Measurements from ENCODE around the gene EDN3.

EDN3 gene

DNA sequence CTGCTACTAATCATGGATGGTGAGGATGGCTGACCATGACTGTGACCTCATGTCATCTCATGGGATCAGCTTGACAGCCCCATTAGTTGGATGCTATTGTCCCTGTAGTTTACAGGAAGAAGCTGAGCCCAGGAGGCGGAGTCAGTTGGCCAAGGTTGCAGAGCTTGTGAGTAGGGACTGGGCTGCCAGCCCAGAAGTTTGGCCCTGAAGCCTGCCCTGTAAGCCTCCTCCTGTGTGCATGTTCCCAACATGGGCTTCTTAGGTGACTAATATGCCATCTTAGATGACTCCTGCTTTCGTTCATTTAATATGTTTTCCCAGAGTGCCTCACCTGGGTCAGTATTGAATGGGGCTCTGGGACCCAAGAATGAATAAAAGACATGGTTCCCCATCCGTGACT is 6.9 kb downstream of the EDN3 start:
- no peak for DNase-seq (ENCODE audit: extremely low read depth in 1 of 2, low read depth in 1 of 2)

GRCh38 chr20:59308493-59309201 is 8.2 kb downstream of the EDN3 start:
- DNase-seq (ENCODE audit: extremely low read depth in 1 of 2, low read depth in 1 of 2): no peak

DNA sequence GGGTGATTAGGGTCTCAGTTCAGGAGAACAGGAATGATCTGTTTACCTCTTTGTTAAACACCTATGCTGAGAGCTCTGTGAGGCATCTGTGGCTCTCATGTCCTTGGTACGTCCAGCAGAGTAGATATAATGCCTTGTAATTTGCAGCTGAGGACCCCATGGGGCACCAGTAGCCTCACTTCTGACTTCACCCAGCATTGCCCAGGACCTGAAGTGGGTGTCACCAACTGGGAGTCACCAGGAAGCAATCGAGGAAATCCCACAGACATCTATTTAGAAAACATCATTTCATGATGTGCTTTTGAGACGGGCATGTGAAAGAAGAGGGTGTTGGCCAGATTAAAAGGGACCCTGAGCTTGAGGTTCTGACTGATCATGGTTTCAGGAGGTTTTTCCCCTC is 8.8 kb downstream of the EDN3 start:
- DNase-seq (ENCODE audit: extremely low read depth in 1 of 2, low read depth in 1 of 2): no peak

GRCh38 chr20:59314997-59315396 is 14.6 kb downstream of the EDN3 start:
- DNase-seq (ENCODE audit: extremely low read depth in 1 of 2, low read depth in 1 of 2): no peak

DNA sequence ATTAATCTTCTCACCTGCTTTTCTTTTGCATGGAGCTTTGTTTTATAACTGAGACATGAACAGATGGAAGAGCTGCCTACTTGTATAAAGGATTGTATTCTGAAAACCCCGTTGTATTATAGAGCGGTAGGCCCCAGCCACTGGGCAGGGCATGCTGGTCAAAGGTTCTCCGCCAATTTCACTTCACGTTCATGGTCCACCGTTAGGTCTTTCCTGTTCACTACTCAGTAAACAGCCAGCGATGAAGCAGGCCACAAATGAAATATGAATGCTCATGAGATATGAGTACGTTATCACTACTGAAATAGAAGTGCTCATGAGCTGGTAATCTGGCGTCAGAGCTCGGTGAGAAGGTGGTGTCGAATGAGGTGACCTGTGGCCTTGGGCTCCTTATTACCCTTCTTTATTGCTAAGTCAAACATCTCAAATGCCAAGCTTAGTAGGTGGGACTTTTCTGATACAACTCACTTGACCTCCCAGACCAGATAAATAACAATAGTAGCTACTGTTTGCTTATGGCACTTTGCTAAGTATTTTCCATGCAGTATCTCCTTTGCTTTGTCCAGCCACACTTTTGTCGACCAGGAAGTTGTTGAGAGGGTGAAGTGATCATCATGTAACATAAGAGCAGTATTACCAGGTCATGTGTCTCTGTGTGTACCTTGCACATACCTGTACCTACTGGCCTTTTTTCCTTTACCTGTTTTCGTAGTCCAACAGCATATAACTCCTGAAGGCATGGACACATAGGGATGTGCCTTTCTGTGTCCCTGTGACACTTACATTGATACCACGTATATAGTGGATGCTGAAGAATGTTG is 16.7 kb downstream of the EDN3 start:
- DNase-seq (ENCODE audit: extremely low read depth in 1 of 2, low read depth in 1 of 2): no peak

DNA sequence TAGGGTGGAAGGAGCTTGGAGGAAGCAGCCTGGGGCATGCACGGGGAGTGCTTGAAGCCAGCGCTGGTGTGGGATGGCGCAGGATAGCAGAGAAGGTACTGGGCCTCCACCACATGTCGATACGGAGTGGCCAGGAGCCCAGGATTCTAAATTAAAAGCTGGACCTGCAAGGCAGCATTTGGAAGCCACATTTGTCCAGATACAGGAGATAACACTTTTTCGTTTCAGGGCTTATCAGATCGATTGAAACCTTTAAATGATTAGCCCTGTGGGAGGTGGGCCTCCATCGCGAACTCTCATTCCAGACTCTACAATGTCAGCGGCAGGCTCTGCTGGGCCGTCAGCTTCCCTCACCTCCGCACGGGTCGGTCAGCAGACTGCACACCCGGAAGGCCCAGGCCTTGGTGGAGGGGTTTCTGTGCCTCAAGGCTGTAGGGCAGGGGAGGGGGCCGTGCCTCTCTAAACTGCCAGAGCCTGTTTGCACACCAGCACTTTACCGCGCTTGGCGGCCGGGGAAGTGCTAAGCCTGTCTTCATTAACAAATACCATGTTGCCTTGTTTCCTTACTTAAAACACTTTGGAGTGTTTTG is 17.9 kb downstream of the EDN3 start:
- DNase-seq (ENCODE audit: extremely low read depth in 1 of 2, low read depth in 1 of 2): no peak

DNA sequence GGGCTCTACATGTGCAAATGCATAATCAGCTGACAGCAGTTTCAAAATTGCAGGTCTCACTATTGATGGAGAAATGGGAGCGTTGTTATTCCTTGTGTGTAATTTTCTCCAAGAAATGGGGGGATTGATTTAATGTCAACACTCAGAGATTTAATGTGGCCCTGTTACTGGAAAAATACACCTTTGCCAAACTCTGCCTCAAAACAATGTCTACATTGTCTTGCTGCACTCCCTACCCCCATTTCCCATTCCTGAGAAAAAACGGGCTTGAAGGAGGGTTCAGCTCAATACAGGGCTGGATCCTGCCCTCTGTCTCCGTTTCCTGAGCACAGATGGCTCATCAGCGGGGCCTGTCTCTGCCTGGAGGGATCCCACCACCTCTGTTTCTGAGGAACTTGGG is 18.4 kb downstream of the EDN3 start:
- DNase-seq (ENCODE audit: extremely low read depth in 1 of 2, low read depth in 1 of 2): no peak

- no peak for DNase-seq (ENCODE audit: extremely low read depth in 1 of 2, low read depth in 1 of 2)
Measured at GRCh38 chr20:59320426-59320825, 20.0 kb downstream of the EDN3 start.

GRCh38 chr20:59320854-59321647 is 20.6 kb downstream of the EDN3 start:
- no peak for DNase-seq (ENCODE audit: extremely low read depth in 1 of 2, low read depth in 1 of 2)

DNA sequence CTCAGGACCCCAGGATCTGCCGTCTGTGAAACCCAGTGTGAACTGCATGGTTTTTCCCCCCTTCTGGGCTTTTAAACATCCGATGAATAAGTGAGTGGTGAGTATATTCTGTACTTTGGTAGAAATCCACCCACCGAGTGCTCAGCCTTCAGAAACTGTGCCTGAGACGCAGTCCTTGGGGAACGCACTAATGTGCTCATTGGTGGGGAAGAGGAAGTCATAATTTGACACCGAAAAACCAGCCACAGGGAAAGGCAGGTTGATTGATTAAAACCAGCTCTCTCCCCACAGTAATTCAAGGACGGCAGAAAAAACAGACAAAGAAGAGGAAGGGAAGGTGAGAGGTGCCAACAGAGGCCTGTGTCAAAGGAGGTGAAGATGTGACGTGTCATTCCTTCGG is 21.7 kb downstream of the EDN3 start:
- no peak for DNase-seq (ENCODE audit: extremely low read depth in 1 of 2, low read depth in 1 of 2)

DNA sequence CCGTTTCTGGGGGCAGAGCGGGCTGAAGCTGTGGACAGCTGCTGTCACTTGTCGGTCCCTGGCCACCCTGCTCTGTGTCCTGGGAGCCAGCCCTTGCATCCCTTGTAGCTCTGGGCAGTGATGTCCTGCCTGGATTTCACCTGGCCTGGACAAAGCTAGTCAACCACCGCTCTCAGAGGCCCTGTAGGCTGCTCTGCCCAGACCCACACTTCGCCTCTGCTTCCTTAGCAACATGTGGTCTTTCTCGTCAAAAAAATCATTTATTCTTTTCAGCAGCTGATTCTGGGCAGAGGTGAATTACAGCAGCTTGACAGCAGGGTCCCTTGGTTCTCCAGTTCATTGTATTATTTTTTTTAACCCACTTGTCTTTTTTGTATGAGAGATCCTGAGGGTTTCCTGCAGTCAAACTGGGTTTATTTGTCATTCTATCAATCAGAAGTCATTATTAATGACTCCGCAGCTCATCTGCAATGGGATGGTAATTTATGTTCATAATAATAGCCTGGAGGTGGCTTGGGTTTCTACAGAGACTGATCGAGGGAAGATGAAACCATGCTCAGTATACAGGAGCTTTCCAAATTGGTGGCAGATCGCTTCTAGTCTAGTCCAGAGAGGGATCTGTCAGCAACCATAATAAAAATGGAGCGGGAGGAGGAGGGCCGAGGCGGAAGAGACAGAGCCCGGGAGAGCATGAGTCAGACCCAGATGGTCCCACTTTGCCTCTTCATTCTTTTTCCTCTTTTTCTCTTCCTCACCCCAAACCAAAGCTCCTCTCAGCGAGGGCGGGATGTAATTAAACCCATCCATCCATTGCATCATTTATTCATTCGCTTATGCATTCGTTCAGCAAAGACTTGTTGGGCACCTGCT is 22.4 kb downstream of the EDN3 start:
- no peak for DNase-seq (ENCODE audit: extremely low read depth in 1 of 2, low read depth in 1 of 2)

GRCh38 chr20:59323731-59324130 is 23.3 kb downstream of the EDN3 start:
- no peak for DNase-seq (ENCODE audit: extremely low read depth in 1 of 2, low read depth in 1 of 2)

DNA sequence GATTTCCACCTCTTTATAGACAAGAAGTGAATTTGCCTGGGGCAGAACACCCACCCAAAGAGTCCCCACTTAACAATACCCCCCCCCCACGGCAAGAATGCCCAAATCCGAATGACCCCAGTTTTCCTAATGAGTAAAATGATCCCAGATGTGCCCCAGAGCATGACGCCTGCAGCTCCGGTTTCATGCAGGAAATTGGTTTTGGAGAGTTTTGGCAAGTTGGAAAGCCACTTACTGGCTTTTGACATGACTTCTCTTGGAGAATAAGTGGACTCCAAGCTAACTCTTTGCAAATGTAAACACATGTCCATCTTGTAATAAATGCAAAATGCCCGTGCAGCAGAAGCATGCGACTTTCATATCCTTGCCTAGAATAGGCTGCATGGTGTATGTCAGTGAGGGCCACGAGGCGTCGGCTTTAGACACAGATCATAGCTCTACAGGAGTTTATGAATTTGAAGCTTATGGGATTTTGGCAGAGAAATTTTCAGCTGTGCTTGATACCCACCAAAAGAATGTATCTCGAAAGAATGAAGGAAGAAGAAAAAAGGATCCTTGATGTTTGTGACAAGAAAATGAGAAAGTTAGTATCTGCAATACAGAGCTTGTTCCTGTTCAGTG is 24.2 kb downstream of the EDN3 start:
- no peak for DNase-seq (ENCODE audit: extremely low read depth in 1 of 2, low read depth in 1 of 2)

- no peak for DNase-seq (ENCODE audit: extremely low read depth in 1 of 2, low read depth in 1 of 2)
Measured at GRCh38 chr20:59325142-59325523, 24.7 kb downstream of the EDN3 start.

GRCh38 chr20:59326188-59326587 is 25.8 kb downstream of the EDN3 start:
- no peak for DNase-seq (ENCODE audit: extremely low read depth in 1 of 2, low read depth in 1 of 2)

GRCh38 chr20:59328071-59328470 is 27.7 kb downstream of the EDN3 start:
- no peak for DNase-seq (ENCODE audit: extremely low read depth in 1 of 2, low read depth in 1 of 2)

DNA sequence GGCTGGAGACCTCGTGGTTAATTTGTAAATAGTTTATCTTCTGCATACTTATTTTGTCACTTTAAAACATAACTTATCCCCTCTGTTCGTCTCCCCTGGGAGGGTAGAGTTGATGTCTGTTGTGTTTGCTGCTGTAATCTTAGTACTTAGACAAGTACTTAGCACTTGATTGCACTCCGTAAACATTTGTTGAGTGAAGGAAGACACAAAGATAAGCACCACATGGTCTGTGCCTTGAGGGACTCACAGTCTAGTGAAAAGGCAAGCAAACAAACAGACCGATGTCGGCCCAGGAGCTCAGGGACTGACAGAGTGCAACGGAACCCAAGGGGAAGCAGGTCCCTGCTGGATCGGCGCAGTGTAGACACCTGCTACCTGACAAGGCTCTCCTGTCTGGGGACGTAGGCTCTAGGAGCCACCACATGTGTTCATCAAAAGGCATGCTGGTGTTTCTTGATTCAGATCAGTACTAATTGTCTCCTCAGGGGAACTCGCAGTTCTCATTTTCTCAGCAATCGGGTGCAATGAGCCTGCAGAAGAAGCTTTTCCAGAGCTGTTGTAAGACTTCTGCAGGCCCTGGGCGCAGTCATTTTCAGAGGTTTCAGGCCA is 31.4 kb downstream of the EDN3 start:
- DNase-seq (ENCODE audit: extremely low read depth in 1 of 2, low read depth in 1 of 2): no peak

DNA sequence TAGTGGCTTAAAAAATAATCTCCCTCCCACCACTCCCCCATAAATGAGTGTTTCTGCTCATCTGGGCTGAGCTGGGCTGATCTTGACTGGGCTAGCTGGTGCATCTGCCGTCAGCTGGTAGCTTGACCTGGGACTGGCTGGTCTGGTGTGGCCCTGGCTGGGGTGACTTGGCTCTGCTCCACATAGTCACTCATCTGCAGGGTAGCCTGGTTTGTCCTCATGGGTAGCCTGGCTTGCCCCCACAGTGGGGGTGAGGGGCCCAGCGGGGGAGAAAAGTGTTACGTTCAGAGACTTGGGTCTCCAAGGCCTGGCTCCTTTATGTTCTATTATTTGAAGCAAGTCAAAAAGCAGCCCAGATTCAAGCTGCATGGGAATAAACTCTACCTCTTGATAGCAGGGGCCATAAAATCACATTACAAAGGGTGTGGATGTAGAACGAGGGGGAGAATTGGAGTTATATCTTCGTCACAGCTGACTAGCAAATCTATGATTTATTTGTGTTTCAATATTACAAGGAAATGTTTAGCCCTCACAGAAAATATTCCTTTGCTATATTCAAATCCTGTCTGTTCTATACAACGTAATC is 32.9 kb downstream of the EDN3 start:
- DNase-seq (ENCODE audit: extremely low read depth in 1 of 2, low read depth in 1 of 2): no peak

- no peak for DNase-seq (ENCODE audit: extremely low read depth in 1 of 2, low read depth in 1 of 2)
Measured at GRCh38 chr20:59333951-59334350, 33.5 kb downstream of the EDN3 start.

Data from stimulated activated CD8-positive, alpha-beta memory T cell treated with anti-CD3 and anti-CD28 coated beads, Interleukin-7, amount 100 ng/mL, for 48 hours (primary cell).